Uterus (tissue), 2 donors: ENCODE data around the gene ADARB1.

Source experiments
- CTCF ChIP-seq, 4 experiments: fragments of 200-600 bp in 2 of 4; fragments of 450-650 bp in 2 of 4; sonication (generic) in 2 of 4; IDR thresholded peaks; one replicate each; pipeline ENCODE4 v1.5.1; 2016 to 2019; ENCODE audit warnings: antibody characterized with exemption in 4 of 4, mild to moderate bottlenecking in 2 of 4, moderate library complexity in 1 of 4
- POLR2A ChIP-seq, 2 donors: fragments of 450-650 bp; IDR thresholded peaks; one replicate each; pipeline ENCODE4 v1.6.1; 2016; ENCODE audit warnings: antibody characterized with exemption in 2 of 2, mild to moderate bottlenecking in 1 of 2, moderate library complexity in 1 of 2

- TF ChIP-seq POLR2A (IDR thresholded peaks at IDR 0.05) (no peak), CTCF (IDR thresholded peaks at IDR 0.05) (no peak)
Observed at GRCh38 chr21:45055861-45056260, 18.5 kb upstream of the ADARB1 start.
